GM12872 (cell line): ENCODE measurements around the gene KCTD4.

ENCODE experiments used
- CTCF ChIP-seq: IDR thresholded peaks from 3 replicates; pipeline ENCODE4 v1.5.1; 2011; ENCODE audit warnings: low read depth, mild to moderate bottlenecking, low read length, moderate library complexity; ENCODE audit not compliant: insufficient read depth

The KCTD4 gene

GRCh38 chr13:45143346-45143751, 57.5 kb downstream of the KCTD4 start:
- TF ChIP-seq CTCF, result no peak
